Mucosa of rectum (tissue), 2 donors: Measurements from ENCODE around the gene RRN3.
"Not testable (repeated sequence)": the region's sequence is repeated elsewhere in the genome, so short reads cannot be mapped to it uniquely, and the experiment has no call there.

Experiments used
- H3K27ac ChIP-seq, 2 donors: one replicate each; pipeline ENCODE4 v1.7.0; 2013; ENCODE audit warnings: inconsistent platforms in 2 of 2, low read depth in 2 of 2, low read length in 2 of 2
- H3K27me3 ChIP-seq, 2 donors: one replicate each; pipeline ENCODE4 v1.7.0; 2013; ENCODE audit warnings: low read length in 2 of 2; ENCODE audit not compliant: control insufficient read depth in 2 of 2, insufficient read depth in 2 of 2
- H3K36me3 ChIP-seq, 2 donors: one replicate each; pipeline ENCODE4 v1.7.0; 2013; ENCODE audit warnings: low read length in 2 of 2; ENCODE audit not compliant: control insufficient read depth in 2 of 2, insufficient read depth in 2 of 2
- H3K4me1 ChIP-seq, 2 donors: one replicate each; pipeline ENCODE4 v1.7.0; 2013; ENCODE audit warnings: low read length in 2 of 2, mild to moderate bottlenecking in 1 of 2; ENCODE audit not compliant: control insufficient read depth in 2 of 2, insufficient read depth in 2 of 2
- H3K4me3 ChIP-seq, 2 donors: one replicate each; pipeline ENCODE4 v1.7.0; 2013; ENCODE audit warnings: low read length in 2 of 2
- H3K9ac ChIP-seq, 2 donors: one replicate each; pipeline ENCODE4 v1.7.0; 2013; ENCODE audit warnings: low read length in 2 of 2, low read depth in 1 of 2, mild to moderate bottlenecking in 1 of 2
- H3K9me3 ChIP-seq, 2 donors: one replicate each; pipeline ENCODE4 v1.7.0; 2013; ENCODE audit warnings: low read length in 2 of 2; ENCODE audit not compliant: control insufficient read depth in 2 of 2
- donor health status: healthy.
- donor health status: Normal muscosa, but diverticular disease.

Gene RRN3

GRCh38 chr16:15050440-15050839 lies 43.6 kb downstream of the RRN3 start:
- not testable (repeated sequence) for H3K4me1 ChIP-seq, H3K9me3 ChIP-seq, H3K27ac ChIP-seq

GRCh38 chr16:15049581-15050180 lies 44.4 kb downstream of the RRN3 start:
- peaks cover 10 to 15% of the 10 kb centered on the region in 2 donors for H3K36me3 ChIP-seq
- H3K4me3 ChIP-seq: no peak overlapping the region
- no peak overlapping the region for H3K27ac ChIP-seq

More at GRCh38 chr16:15050440-15050839, 43.6 kb downstream of the RRN3 start:
- not testable (repeated sequence) for H3K4me3 ChIP-seq, H3K27me3 ChIP-seq, H3K9ac ChIP-seq
- H3K36me3 ChIP-seq: peaks cover 10 to 15% of the 10 kb centered on the region in 2 donors

GRCh38 chr16:15046692-15047376 lies 47.2 kb downstream of the RRN3 start:
- Histone ChIP-seq H3K27me3 (no peaks in the 10 kb centered on the region), H3K9ac (no peak overlapping the region), H3K36me3 (peaks cover 13 to 21% of the 10 kb centered on the region in 2 donors), H3K4me3 (no peak overlapping the region), H3K4me1 (no peaks in the 10 kb centered on the region), H3K27ac (no peak overlapping the region), H3K9me3 (no peaks in the 10 kb centered on the region)

More at GRCh38 chr16:15049581-15050180, 44.4 kb downstream of the RRN3 start:
- Histone ChIP-seq H3K27me3 (no peaks in the 10 kb centered on the region), H3K9me3 (no peaks in the 10 kb centered on the region), H3K9ac (no peak overlapping the region), H3K4me1 (peaks cover 4 to 6% of the 10 kb centered on the region in 2 donors)

GRCh38 chr16:15045270-15045669 lies 48.8 kb downstream of the RRN3 start:
- not testable (repeated sequence) for H3K4me1 ChIP-seq, H3K27ac ChIP-seq, H3K9me3 ChIP-seq, H3K9ac ChIP-seq, H3K4me3 ChIP-seq, H3K27me3 ChIP-seq
- peaks cover 20 to 33% of the 10 kb centered on the region in 2 donors for H3K36me3 ChIP-seq

DNA sequence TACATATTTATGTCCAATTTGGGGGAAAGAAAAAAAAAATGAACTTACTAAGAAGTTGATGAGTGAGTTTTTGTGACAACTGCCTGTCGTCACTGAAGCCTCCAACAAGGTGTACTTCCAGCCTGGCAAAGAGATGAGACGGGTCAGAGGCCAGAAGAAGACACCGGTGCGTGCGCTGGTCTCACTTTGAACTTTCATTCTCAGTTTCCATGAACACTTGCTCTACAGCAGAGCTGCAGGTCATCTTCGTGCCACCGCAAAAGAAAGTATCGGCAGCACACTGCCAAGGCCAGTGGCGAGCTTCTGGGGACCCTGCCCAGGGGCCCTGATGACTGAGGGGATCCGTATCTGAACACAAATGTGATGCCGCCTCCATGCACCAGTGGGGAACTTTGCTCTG lies 49.8 kb downstream of the RRN3 start:
- H3K9ac ChIP-seq: no peak overlapping the region
- no peak overlapping the region for H3K27ac ChIP-seq
- H3K9me3 ChIP-seq: no peaks in the 10 kb centered on the region
- H3K36me3 ChIP-seq: peaks cover 29 to 43% of the 10 kb centered on the region in 2 donors
- H3K27me3 ChIP-seq: no peaks in the 10 kb centered on the region
- no peak overlapping the region for H3K4me3 ChIP-seq
- peaks cover 4 to 5% of the 10 kb centered on the region in 2 donors for H3K4me1 ChIP-seq

DNA sequence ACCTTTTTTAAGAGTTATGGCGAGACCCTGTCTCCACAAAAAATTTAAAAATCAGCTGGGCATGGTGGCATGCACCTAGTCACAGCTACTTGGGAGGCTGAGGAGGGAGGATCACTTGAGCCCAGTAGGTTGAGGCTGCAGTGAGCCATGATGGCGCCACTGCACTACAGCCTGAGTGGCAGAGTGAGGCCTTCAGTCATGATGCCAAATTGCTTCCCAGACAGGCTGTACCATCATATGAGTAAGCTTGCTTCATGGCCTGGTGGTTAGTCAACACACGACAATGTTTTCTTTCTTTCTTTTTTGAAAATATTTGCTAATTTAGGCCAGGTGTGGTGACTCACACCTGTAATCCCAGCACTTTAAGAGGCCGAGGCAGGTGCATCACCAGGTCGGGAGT lies 50.7 kb downstream of the RRN3 start:
- Histone ChIP-seq H3K27me3 (no peaks in the 10 kb centered on the region), H3K4me1 (peaks cover 4 to 5% of the 10 kb centered on the region in 2 donors), H3K27ac (no peak overlapping the region), H3K36me3 (peaks cover 37 to 52% of the 10 kb centered on the region in 2 donors), H3K4me3 (no peak overlapping the region), H3K9ac (no peak overlapping the region), H3K9me3 (no peaks in the 10 kb centered on the region)

DNA sequence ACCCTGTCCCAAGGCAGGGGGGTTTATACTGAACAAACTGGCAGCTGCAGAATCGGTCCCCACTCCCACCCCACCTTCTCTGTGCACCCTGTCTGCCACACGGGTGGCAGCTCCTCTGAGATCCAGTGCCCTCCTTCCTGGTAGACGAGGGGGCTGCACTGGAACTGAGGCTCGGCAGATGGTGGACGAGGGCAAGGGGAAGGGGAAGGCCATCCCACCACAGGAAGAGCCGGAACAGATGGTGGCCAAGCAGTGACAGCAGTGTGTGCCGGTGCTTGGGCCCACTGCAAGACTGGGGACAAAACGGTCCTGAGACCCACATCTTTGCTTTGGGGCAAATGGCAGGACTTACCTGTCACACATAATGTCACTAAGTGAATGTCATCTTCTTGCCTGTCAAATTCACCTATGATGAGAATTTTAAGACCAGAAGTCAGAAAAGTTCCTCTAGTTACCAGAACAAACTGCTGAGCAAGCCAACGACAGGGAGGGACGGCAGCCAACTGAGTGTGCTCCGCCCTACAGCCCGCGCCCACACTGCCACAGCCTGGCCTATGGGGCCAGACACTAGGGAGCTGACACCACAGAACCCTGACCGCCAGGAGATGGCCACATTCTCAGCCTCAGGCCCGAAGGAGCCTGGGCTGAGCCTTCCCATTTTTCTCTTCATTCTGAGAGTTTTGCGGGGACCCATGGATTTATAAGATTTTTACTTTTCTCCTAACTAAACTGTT lies 52.6 kb downstream of the RRN3 start:
- peaks cover 4 to 5% of the 10 kb centered on the region in 2 donors for H3K4me1 ChIP-seq
- H3K9me3 ChIP-seq: no peaks in the 10 kb centered on the region
- H3K27me3 ChIP-seq: no peaks in the 10 kb centered on the region
- H3K27ac ChIP-seq: peak overlapping the region in 1 of 2 donors; percentile 35
- H3K4me3 ChIP-seq: no peak overlapping the region
- H3K36me3 ChIP-seq: peaks cover 44 to 60% of the 10 kb centered on the region in 2 donors
- peak overlapping the region in 1 of 2 donors; percentile 6 for H3K9ac ChIP-seq

DNA sequence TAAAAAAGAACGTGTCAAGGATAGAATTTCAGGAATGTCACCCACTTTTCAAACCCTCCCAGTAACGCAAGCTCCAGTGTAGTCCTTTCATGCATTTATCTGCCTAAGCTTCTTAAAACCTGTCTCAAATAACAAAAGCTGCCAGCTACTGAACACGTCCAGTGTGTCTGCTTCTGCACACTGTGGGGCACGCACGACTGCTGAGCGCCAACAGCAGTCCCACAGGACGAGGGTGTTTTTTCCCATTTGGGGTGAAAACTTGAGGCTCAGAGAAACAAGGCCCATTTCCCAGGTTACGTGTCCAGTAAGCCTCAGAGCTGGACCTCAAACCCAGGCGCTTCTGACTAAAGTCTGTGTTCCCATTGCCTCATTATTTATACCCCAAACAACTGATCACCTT lies 55.4 kb downstream of the RRN3 start:
- no peak overlapping the region for H3K4me3 ChIP-seq
- no peak overlapping the region for H3K9ac ChIP-seq
- H3K9me3 ChIP-seq: no peaks in the 10 kb centered on the region
- no peaks in the 10 kb centered on the region for H3K27me3 ChIP-seq
- no peak overlapping the region for H3K27ac ChIP-seq
- peaks cover 4 to 5% of the 10 kb centered on the region in 2 donors for H3K4me1 ChIP-seq
- peaks cover 67 to 77% of the 10 kb centered on the region in 2 donors for H3K36me3 ChIP-seq

GRCh38 chr16:15037745-15038144 lies 56.3 kb downstream of the RRN3 start:
- peaks cover 76 to 83% of the 10 kb centered on the region in 2 donors for H3K36me3 ChIP-seq
- peaks cover 4 to 5% of the 10 kb centered on the region in 2 donors for H3K4me1 ChIP-seq
- H3K4me3 ChIP-seq: no peak overlapping the region
- no peaks in the 10 kb centered on the region for H3K27me3 ChIP-seq
- H3K9ac ChIP-seq: no peak overlapping the region
- no peaks in the 10 kb centered on the region for H3K9me3 ChIP-seq
- H3K27ac ChIP-seq: no peak overlapping the region

GRCh38 chr16:15037003-15037402 lies 57.1 kb downstream of the RRN3 start:
- peaks cover 83 to 91% of the 10 kb centered on the region in 2 donors for H3K36me3 ChIP-seq
- H3K9ac ChIP-seq: no peak overlapping the region
- no peak overlapping the region for H3K27ac ChIP-seq

More at GRCh38 chr16:15037003-15037402, 57.1 kb downstream of the RRN3 start:
- Histone ChIP-seq H3K4me1 (peaks cover 4 to 5% of the 10 kb centered on the region in 2 donors), H3K4me3 (no peak overlapping the region), H3K27me3 (no peaks in the 10 kb centered on the region), H3K9me3 (no peaks in the 10 kb centered on the region)
